GM12878 (cell line): Measurements from ENCODE around the gene MRPL53. TPM values are rescaled to one million over a fixed set of nuclear protein-coding genes. Genes with fewer than 3 reads are reported as not detected.

Source experiments
- CHD1 ChIP-seq: IDR thresholded peaks from 2 replicates; pipeline ENCODE4 v1.6.1; 2012; ENCODE audit warnings: low read depth, low read length, improper control_type of control experiment
- KAT2A ChIP-seq: conservative IDR thresholded peaks from 2 replicates; pipeline ENCODE4 v1.6.1; 2011; ENCODE audit warnings: low read depth, low read length; ENCODE audit not compliant: control insufficient read depth
- MEF2B ChIP-seq: fragments of 450-650 bp; IDR thresholded peaks from 2 replicates; pipeline ENCODE4 v1.6.1; 2018; ENCODE audit warnings: mild to moderate bottlenecking, moderate library complexity; ENCODE audit not compliant: partially characterized antibody, poor library complexity, severe bottlenecking
- YY1 ChIP-seq: IDR thresholded peaks from 2 replicates; pipeline ENCODE4 v1.6.1; 2011; ENCODE audit warnings: low read depth, mild to moderate bottlenecking, low read length
- polyA plus RNA-seq, 11 experiments: library from polyadenylated mRNA; depleted of rRNA in 4 of 11; unstranded in 6 of 11; stranded (reverse) in 5 of 11; fragments of >200 nt; fragmentation: Nextera tagmentation in 4 of 11; fragmentation: Illumina TruSeq in 1 of 11; extraction: Ambion mirVana in 4 of 11; extraction: Trizol in 1 of 11; gene quantifications; 1 replicate in 1 of 11; 2 replicates in 10 of 11; pipeline versions ENCODE4 v1.2.1 to v1.2.3, GENCODE V29; 2011 to 2016; ENCODE audit warnings: inconsistent platforms in 2 of 11, missing spikeins in 2 of 11, low read depth in 1 of 11
- total RNA-seq, 4 experiments: library from RNA; depleted of rRNA in 3 of 4; stranded (reverse); fragments of >200 nt in 3 of 4; fragmentation: Illumina TruSeq in 1 of 4; extraction: Trizol in 1 of 4; gene quantifications; 2 replicates each; pipeline versions ENCODE4 v1.2.1 to v1.2.3, GENCODE V29; 2013 to 2021
- TF ChIP-seq, protein P1 (sequence below): fragments of 450-650 bp; IDR thresholded peaks from 2 replicates; pipeline ENCODE4 v1.6.1; 2017; ENCODE audit warnings: borderline replicate concordance
- TF ChIP-seq, protein P2 (sequence below): fragments of 450-650 bp; formaldehyde crosslinking; IDR thresholded peaks from 2 replicates; pipeline ENCODE4 v1.5.0; 2022; ENCODE audit warnings: mild to moderate bottlenecking, missing genetic modification characterization
- TF ChIP-seq, protein P3 (sequence below): fragments of 450-650 bp; IDR thresholded peaks from 2 replicates; pipeline ENCODE4 v1.6.1; 2017; ENCODE audit warnings: mild to moderate bottlenecking, moderate library complexity
- TF ChIP-seq, protein P4 (sequence below): fragments of 150-350 bp; IDR thresholded peaks from 2 replicates; pipeline ENCODE4 v1.6.1; 2014; ENCODE audit warnings: mild to moderate bottlenecking, low read depth, low read length

Gene MRPL53
- total and polyA plus RNA-seq, 10 of the 15 experiments (the other 5 are each of a cell fraction or from before 2014, with no cell fraction given) = 15.1 to 167 (median 80.9) TPM

DNA sequence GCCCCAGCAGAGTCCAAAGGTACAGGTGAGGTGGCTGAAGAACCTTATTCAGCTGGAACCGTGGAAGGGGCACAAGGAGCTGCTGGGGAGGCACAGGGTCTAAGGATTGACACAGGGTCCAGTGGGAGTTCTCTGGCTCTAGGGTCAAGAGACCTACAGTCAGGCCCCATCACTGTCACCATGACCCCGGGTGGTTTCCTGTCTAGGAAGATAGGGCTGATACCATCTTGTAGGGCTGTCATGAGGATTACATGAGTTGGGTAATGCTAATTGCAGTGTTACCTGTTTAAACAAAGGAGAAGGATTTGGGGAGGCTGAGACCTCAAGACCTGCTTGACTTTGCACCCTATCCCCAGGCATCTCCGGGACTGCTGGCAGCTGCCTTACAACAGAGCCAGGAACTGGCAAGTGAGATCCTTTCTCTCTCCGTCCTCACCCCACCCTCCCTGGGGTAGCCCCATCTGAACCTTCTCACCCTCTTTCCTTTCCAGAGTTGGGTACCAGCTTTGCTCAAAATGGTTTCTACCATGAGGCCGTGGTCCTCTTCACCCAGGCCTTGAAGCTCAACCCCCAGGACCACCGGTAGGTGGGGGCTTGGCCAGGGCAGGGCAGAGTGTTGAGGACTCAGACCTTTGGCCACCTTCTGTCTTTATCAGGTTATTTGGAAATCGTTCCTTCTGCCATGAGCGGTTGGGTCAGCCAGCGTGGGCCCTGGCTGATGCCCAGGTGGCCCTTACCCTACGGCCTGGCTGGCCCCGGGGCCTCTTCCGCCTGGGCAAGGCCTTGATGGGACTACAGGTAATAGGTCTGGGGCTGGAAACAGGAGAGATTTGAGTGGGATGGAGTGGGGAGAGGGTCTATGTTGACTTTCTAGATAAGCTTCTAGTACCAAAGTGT, 19.4 kb upstream of the MRPL53 start (continued):
- TF ChIP-seq, protein P1, sequence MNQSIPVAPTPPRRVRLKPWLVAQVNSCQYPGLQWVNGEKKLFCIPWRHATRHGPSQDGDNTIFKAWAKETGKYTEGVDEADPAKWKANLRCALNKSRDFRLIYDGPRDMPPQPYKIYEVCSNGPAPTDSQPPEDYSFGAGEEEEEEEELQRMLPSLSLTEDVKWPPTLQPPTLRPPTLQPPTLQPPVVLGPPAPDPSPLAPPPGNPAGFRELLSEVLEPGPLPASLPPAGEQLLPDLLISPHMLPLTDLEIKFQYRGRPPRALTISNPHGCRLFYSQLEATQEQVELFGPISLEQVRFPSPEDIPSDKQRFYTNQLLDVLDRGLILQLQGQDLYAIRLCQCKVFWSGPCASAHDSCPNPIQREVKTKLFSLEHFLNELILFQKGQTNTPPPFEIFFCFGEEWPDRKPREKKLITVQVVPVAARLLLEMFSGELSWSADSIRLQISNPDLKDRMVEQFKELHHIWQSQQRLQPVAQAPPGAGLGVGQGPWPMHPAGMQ = no peak
- TF ChIP-seq CHD1 = no peak
- no peak for TF ChIP-seq KAT2A
- TF ChIP-seq, protein P2, sequence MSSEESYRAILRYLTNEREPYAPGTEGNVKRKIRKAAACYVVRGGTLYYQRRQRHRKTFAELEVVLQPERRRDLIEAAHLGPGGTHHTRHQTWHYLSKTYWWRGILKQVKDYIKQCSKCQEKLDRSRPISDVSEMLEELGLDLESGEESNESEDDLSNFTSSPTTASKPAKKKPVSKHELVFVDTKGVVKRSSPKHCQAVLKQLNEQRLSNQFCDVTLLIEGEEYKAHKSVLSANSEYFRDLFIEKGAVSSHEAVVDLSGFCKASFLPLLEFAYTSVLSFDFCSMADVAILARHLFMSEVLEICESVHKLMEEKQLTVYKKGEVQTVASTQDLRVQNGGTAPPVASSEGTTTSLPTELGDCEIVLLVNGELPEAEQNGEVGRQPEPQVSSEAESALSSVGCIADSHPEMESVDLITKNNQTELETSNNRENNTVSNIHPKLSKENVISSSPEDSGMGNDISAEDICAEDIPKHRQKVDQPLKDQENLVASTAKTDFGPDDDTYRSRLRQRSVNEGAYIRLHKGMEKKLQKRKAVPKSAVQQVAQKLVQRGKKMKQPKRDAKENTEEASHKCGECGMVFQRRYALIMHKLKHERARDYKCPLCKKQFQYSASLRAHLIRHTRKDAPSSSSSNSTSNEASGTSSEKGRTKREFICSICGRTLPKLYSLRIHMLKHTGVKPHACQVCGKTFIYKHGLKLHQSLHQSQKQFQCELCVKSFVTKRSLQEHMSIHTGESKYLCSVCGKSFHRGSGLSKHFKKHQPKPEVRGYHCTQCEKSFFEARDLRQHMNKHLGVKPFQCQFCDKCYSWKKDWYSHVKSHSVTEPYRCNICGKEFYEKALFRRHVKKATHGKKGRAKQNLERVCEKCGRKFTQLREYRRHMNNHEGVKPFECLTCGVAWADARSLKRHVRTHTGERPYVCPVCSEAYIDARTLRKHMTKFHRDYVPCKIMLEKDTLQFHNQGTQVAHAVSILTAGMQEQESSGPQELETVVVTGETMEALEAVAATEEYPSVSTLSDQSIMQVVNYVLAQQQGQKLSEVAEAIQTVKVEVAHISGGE = no peak
- TF ChIP-seq, protein P3, sequence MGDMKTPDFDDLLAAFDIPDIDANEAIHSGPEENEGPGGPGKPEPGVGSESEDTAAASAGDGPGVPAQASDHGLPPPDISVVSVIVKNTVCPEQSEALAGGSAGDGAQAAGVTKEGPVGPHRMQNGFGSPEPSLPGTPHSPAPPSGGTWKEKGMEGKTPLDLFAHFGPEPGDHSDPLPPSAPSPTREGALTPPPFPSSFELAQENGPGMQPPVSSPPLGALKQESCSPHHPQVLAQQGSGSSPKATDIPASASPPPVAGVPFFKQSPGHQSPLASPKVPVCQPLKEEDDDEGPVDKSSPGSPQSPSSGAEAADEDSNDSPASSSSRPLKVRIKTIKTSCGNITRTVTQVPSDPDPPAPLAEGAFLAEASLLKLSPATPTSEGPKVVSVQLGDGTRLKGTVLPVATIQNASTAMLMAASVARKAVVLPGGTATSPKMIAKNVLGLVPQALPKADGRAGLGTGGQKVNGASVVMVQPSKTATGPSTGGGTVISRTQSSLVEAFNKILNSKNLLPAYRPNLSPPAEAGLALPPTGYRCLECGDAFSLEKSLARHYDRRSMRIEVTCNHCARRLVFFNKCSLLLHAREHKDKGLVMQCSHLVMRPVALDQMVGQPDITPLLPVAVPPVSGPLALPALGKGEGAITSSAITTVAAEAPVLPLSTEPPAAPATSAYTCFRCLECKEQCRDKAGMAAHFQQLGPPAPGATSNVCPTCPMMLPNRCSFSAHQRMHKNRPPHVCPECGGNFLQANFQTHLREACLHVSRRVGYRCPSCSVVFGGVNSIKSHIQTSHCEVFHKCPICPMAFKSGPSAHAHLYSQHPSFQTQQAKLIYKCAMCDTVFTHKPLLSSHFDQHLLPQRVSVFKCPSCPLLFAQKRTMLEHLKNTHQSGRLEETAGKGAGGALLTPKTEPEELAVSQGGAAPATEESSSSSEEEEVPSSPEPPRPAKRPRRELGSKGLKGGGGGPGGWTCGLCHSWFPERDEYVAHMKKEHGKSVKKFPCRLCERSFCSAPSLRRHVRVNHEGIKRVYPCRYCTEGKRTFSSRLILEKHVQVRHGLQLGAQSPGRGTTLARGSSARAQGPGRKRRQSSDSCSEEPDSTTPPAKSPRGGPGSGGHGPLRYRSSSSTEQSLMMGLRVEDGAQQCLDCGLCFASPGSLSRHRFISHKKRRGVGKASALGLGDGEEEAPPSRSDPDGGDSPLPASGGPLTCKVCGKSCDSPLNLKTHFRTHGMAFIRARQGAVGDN = no peak
- no peak for TF ChIP-seq YY1
- TF ChIP-seq, protein P4, sequence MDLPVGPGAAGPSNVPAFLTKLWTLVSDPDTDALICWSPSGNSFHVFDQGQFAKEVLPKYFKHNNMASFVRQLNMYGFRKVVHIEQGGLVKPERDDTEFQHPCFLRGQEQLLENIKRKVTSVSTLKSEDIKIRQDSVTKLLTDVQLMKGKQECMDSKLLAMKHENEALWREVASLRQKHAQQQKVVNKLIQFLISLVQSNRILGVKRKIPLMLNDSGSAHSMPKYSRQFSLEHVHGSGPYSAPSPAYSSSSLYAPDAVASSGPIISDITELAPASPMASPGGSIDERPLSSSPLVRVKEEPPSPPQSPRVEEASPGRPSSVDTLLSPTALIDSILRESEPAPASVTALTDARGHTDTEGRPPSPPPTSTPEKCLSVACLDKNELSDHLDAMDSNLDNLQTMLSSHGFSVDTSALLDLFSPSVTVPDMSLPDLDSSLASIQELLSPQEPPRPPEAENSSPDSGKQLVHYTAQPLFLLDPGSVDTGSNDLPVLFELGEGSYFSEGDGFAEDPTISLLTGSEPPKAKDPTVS = no peak
- TF ChIP-seq MEF2B = no peak
